ENCODE data around the gene ANKRD37. TPM values are rescaled to one million over a fixed set of nuclear protein-coding genes. Genes with fewer than 3 reads are reported as not detected.

The ANKRD37 gene
- total and polyA plus RNA-seq, 3 experiments from 2014 or later: 14.5 to 16.1 (median 16.1) TPM

DNA sequence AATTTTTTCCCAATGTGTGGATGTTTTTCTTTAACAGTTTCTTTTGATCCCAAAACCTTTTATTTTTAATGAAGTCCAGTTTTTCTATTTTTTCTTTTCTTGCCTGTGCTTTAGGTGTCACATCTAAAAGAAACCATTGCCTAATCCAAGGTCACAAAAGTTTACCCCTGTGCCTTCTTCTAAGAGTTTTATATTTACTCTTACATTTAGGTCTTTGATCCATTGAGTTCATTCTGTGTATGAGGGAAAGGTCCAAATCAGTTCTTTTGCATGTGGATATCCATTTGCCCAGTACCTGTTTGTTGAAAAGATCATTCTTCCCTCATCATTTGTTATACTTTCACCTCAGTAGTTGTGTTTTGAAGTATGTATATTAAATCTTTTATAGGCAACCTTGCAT, 13.9 kb upstream of the ANKRD37 start:
- DNase-seq: no peak
- Mint-ChIP-seq H3K4me3 (no peak overlapping the region), H3K4me1 (peaks cover 5 to 11% (median 11%) of the 10 kb centered on the region in 3 donors), H3K9me3 (peaks cover 0 to 9% (median 5%) of the 10 kb centered on the region in 5 donors), H3K27ac (no peak overlapping the region), H3K36me3 (peaks cover 0 to 14% (median 5%) of the 10 kb centered on the region in 3 donors), H3K27me3 (peaks cover 2 to 5% of the 10 kb centered on the region in 2 donors)
- Histone ChIP-seq H3K27me3 (ENCODE audit: insufficient read depth, low read length, poor library complexity, severe bottlenecking) (no peaks in the 10 kb centered on the region), H3K9me3 (ENCODE audit: low read length) (no peaks in the 10 kb centered on the region), H3K4me3 (ENCODE audit: low read length) (no peak overlapping the region), H3K4me1 (ENCODE audit: insufficient read depth, low read length) (peaks cover 4% of the 10 kb centered on the region), H3K27ac (ENCODE audit: low read depth, low read length) (no peak overlapping the region), H3K36me3 (ENCODE audit: insufficient read depth, low read length) (no peaks in the 10 kb centered on the region)
- ChIA-PET CTCF (no interaction called here), POLR2A (interaction anchor here (1.0 kb wide), 1 partner anchor 12 kb away, joined by 3 read pairs; no protein-coding TSS in a partner anchor)

DNA sequence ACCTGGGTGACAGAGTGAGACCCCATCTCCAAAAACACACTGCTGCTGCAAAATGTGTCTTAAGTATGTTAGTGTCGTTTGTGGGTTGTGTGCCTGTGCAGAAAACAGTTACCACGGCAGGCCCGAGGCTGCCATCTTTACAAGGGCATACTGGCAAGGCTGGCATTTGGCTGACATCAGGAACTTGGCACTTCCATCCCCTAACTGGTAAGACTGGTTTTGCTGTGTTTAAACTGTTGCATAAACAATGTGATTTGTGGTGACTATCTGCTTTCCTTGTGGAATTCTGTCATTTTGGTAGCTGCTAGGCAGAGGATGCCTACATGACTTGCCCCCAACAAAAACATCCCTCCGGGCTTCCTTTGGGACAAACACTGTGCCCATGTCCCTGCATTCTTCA, 13.2 kb upstream of the ANKRD37 start:
- peaks cover 0 to 9% (median 5%) of the 10 kb centered on the region in 5 donors for H3K9me3 Mint-ChIP-seq
- Histone ChIP-seq H3K4me3 (ENCODE audit: low read length) (no peak overlapping the region), H3K27ac (ENCODE audit: low read depth, low read length) (no peak overlapping the region), H3K4me1 (ENCODE audit: insufficient read depth, low read length) (peaks cover 4% of the 10 kb centered on the region), H3K36me3 (ENCODE audit: insufficient read depth, low read length) (no peaks in the 10 kb centered on the region), H3K27me3 (ENCODE audit: insufficient read depth, low read length, poor library complexity, severe bottlenecking) (no peaks in the 10 kb centered on the region), H3K9me3 (ENCODE audit: low read length) (no peaks in the 10 kb centered on the region)
- DNase-seq: no peak
- POLR2A ChIA-PET: no interaction called here
- peaks cover 2 to 5% of the 10 kb centered on the region in 2 donors for H3K27me3 Mint-ChIP-seq
- peaks cover 5 to 11% (median 11%) of the 10 kb centered on the region in 3 donors for H3K4me1 Mint-ChIP-seq
- CTCF ChIA-PET: no interaction called here
- peaks cover 0 to 14% (median 3%) of the 10 kb centered on the region in 3 donors for H3K36me3 Mint-ChIP-seq
- no peak overlapping the region for H3K27ac Mint-ChIP-seq
- H3K4me3 Mint-ChIP-seq: no peak overlapping the region

- Mint-ChIP-seq H3K9me3 (peaks cover 0 to 9% (median 5%) of the 10 kb centered on the region in 5 donors), H3K36me3 (peaks cover 0 to 14% (median 2%) of the 10 kb centered on the region in 3 donors), H3K4me1 (peaks cover 5 to 11% (median 11%) of the 10 kb centered on the region in 3 donors), H3K27me3 (peaks cover 2 to 5% of the 10 kb centered on the region in 2 donors), H3K27ac (no peak overlapping the region), H3K4me3 (no peak overlapping the region)
- Histone ChIP-seq H3K36me3 (ENCODE audit: insufficient read depth, low read length) (no peaks in the 10 kb centered on the region), H3K4me1 (ENCODE audit: insufficient read depth, low read length) (peaks cover 4% of the 10 kb centered on the region), H3K9me3 (ENCODE audit: low read length) (no peaks in the 10 kb centered on the region), H3K27me3 (ENCODE audit: insufficient read depth, low read length, poor library complexity, severe bottlenecking) (no peaks in the 10 kb centered on the region), H3K4me3 (ENCODE audit: low read length) (no peak overlapping the region), H3K27ac (ENCODE audit: low read depth, low read length) (no peak overlapping the region)
- ChIA-PET POLR2A (no interaction called here), CTCF (no interaction called here)
- DNase-seq: no peak
Measured at GRCh38 chr4:185384061-185384460, 12.6 kb upstream of the ANKRD37 start.

- peaks cover 5 to 11% (median 11%) of the 10 kb centered on the region in 3 donors for H3K4me1 Mint-ChIP-seq
- H3K27me3 Mint-ChIP-seq: peaks cover 2 to 5% of the 10 kb centered on the region in 2 donors
- CTCF ChIA-PET: interaction anchor here (0.7 kb wide), 1 partner anchor 201 kb away, joined by 3 read pairs; no protein-coding TSS in a partner anchor
- peaks cover 4% of the 10 kb centered on the region for H3K4me1 ChIP-seq (ENCODE audit: insufficient read depth, low read length)
- H3K4me3 ChIP-seq (ENCODE audit: low read length): no peak overlapping the region
- H3K36me3 Mint-ChIP-seq: peaks cover 0 to 14% (median 2%) of the 10 kb centered on the region in 3 donors
- POLR2A ChIA-PET: no interaction called here
- no peak overlapping the region for H3K4me3 Mint-ChIP-seq
- H3K9me3 Mint-ChIP-seq: peaks cover 0 to 9% (median 5%) of the 10 kb centered on the region in 5 donors
- no peaks in the 10 kb centered on the region for H3K36me3 ChIP-seq (ENCODE audit: insufficient read depth, low read length)
- no peak overlapping the region for H3K27ac Mint-ChIP-seq
- no peaks in the 10 kb centered on the region for H3K27me3 ChIP-seq (ENCODE audit: insufficient read depth, low read length, poor library complexity, severe bottlenecking)
- no peak for DNase-seq
- no peak overlapping the region for H3K27ac ChIP-seq (ENCODE audit: low read depth, low read length)
- H3K9me3 ChIP-seq (ENCODE audit: low read length): no peaks in the 10 kb centered on the region
Measured at GRCh38 chr4:185384930-185385331, 11.7 kb upstream of the ANKRD37 start.

DNA sequence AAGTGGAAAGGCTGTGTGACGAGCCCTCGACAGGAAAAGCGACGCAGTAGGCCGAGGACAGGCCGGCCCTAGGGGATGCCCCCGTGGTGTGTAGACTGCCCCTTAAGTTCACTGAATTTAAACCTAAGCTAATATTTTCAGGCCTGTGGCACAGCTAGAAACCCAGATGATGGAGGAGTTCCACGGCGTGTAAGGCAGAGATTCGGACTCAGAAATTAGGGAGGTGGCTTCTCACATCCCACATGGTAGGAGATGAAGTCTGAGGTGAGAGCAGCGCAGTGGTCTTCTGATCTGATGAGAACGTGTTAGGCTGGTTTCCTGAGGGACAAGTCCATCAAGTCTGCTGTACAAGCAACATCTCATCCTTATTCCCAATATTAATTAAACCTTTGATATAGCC, 8.7 kb upstream of the ANKRD37 start:
- H3K4me1 ChIP-seq (ENCODE audit: insufficient read depth, low read length): peaks cover 4% of the 10 kb centered on the region
- Mint-ChIP-seq H3K9me3 (no peaks in the 10 kb centered on the region), H3K27me3 (peaks cover 2 to 5% of the 10 kb centered on the region in 2 donors), H3K4me3 (no peak overlapping the region), H3K27ac (peak overlapping the region in 2 of 8 donors; percentile 32 to 58), H3K4me1 (peaks cover 6 to 20% (median 18%) of the 10 kb centered on the region in 3 donors), H3K36me3 (no peaks in the 10 kb centered on the region)
- H3K36me3 ChIP-seq (ENCODE audit: insufficient read depth, low read length): no peaks in the 10 kb centered on the region
- CTCF ChIA-PET: no interaction called here
- POLR2A ChIA-PET: no interaction called here
- no peaks in the 10 kb centered on the region for H3K27me3 ChIP-seq (ENCODE audit: insufficient read depth, low read length, poor library complexity, severe bottlenecking)
- no peaks in the 10 kb centered on the region for H3K9me3 ChIP-seq (ENCODE audit: low read length)
- no peak for DNase-seq
- no peak overlapping the region for H3K4me3 ChIP-seq (ENCODE audit: low read length)
- no peak overlapping the region for H3K27ac ChIP-seq (ENCODE audit: low read depth, low read length)

- H3K9me3 ChIP-seq (ENCODE audit: low read length): no peaks in the 10 kb centered on the region
- H3K27me3 Mint-ChIP-seq: peaks cover 0 to 2% of the 10 kb centered on the region in 2 donors
- H3K36me3 Mint-ChIP-seq: peaks cover 0 to 3% (median 1%) of the 10 kb centered on the region in 3 donors
- no peak for DNase-seq
- H3K27me3 ChIP-seq (ENCODE audit: insufficient read depth, low read length, poor library complexity, severe bottlenecking): no peaks in the 10 kb centered on the region
- H3K36me3 ChIP-seq (ENCODE audit: insufficient read depth, low read length): no peaks in the 10 kb centered on the region
- no peak overlapping the region for H3K27ac ChIP-seq (ENCODE audit: low read depth, low read length)
- CTCF ChIA-PET: no interaction called here
- H3K4me3 ChIP-seq (ENCODE audit: low read length): no peak overlapping the region
- H3K9me3 Mint-ChIP-seq: no peaks in the 10 kb centered on the region
- H3K4me1 ChIP-seq (ENCODE audit: insufficient read depth, low read length): peaks cover 11% of the 10 kb centered on the region
- no peak overlapping the region for H3K4me3 Mint-ChIP-seq
- H3K27ac Mint-ChIP-seq: no peak overlapping the region
- H3K4me1 Mint-ChIP-seq: peaks cover 16 to 26% (median 24%) of the 10 kb centered on the region in 3 donors
- POLR2A ChIA-PET: no interaction called here
Measured at GRCh38 chr4:185390941-185391340, 5.7 kb upstream of the ANKRD37 start.

- POLR2A ChIA-PET: no interaction called here
- H3K4me3 ChIP-seq (ENCODE audit: low read length): no peak overlapping the region
Measured at GRCh38 chr4:185392156-185392555, 4.5 kb upstream of the ANKRD37 start.

DNA sequence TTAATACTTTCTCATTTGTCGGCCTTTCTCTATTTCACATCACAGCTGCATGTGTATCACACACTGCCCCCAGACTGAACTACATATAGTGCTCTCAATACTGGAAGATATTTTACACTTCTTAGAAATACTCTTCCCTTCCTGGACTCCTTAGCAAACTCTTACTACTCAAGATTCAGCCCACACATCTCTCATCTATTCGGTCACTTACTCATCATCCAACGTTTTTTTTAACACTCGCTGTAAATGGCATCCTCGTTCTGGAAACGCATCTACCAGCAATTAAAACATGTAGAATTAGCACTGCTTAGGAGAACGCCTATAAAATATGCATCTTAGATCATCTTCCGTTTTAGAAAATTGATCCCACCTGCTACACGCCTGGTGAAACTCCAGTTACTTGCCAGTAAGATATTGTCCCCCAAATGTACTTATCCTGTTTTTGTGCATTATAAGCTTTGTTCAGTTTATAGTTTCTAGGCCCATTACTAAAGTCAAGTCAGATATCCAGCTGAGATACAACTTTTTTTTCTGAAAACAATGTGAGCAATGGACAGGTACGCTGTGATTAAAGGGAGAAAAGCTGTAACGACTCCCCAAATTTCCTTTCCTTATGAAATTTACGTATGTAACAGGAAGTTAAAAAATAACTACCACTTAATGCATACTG, 1.9 kb upstream of the ANKRD37 start:
- CTCF ChIA-PET: interaction anchor here (1.5 to 1.8 kb wide), 2 partner anchors 35 to 251 kb away, joined by 4 read pairs; partner anchors contain the start of gene SLC25A4
- POLR2A ChIA-PET: interaction anchor here (1.0 to 3.2 kb wide), 5 partner anchors 12 to 661 kb away, joined by 3 to 39 read pairs (median 3); partner anchors contain the start of genes CENPU, SNX25 and UFSP2
- Histone ChIP-seq H3K4me1 (ENCODE audit: insufficient read depth, low read length) (peaks cover 16% of the 10 kb centered on the region), H3K9me3 (ENCODE audit: low read length) (no peaks in the 10 kb centered on the region), H3K27ac (ENCODE audit: low read depth, low read length) (peak overlapping the region; percentile 98), H3K36me3 (ENCODE audit: insufficient read depth, low read length) (peaks cover 5% of the 10 kb centered on the region), H3K4me3 (ENCODE audit: low read length) (peak overlapping the region; percentile 75), H3K27me3 (ENCODE audit: insufficient read depth, low read length, poor library complexity, severe bottlenecking) (no peaks in the 10 kb centered on the region)
- Mint-ChIP-seq H3K36me3 (peaks cover 0 to 16% (median 5%) of the 10 kb centered on the region in 3 donors), H3K4me3 (peak overlapping the region; percentile 94 to 98 (median 96)), H3K27me3 (no peaks in the 10 kb centered on the region), H3K9me3 (no peaks in the 10 kb centered on the region), H3K4me1 (peaks cover 27 to 37% (median 35%) of the 10 kb centered on the region in 3 donors), H3K27ac (peak overlapping the region; percentile 93 to 99 (median 99))
- DNase-seq: no peak

More at GRCh38 chr4:185392156-185392555, 4.5 kb upstream of the ANKRD37 start:
- Histone ChIP-seq H3K27ac (ENCODE audit: low read depth, low read length) (no peak overlapping the region), H3K4me1 (ENCODE audit: insufficient read depth, low read length) (peaks cover 15% of the 10 kb centered on the region), H3K36me3 (ENCODE audit: insufficient read depth, low read length) (no peaks in the 10 kb centered on the region), H3K27me3 (ENCODE audit: insufficient read depth, low read length, poor library complexity, severe bottlenecking) (no peaks in the 10 kb centered on the region), H3K9me3 (ENCODE audit: low read length) (no peaks in the 10 kb centered on the region)
- Mint-ChIP-seq H3K4me1 (peaks cover 22 to 31% (median 29%) of the 10 kb centered on the region in 3 donors), H3K9me3 (no peaks in the 10 kb centered on the region), H3K27me3 (no peaks in the 10 kb centered on the region), H3K27ac (peak overlapping the region in 3 of 8 donors; percentile 10 to 54 (median 20)), H3K4me3 (peak overlapping the region in 1 of 7 donors; percentile 12), H3K36me3 (peaks cover 0 to 3% (median 1%) of the 10 kb centered on the region in 3 donors)
- CTCF ChIA-PET: no interaction called here
- no peak for DNase-seq

All from CD8-positive, alpha-beta memory T cell (primary cell).